Left forelimb (tissue), 1 donor: Measurements from ENCODE around the gene MAGT1.
"Not testable (repeated sequence)": the region's sequence is repeated elsewhere in the genome, so short reads cannot be mapped to it uniquely, and the experiment has no call there.

Source experiments
- DNase-seq: peaks from one replicate; pipeline ENCODE4 v3.0.0-alpha.2; 2018; ENCODE audit warnings: low spot score

MAGT1 gene

DNA sequence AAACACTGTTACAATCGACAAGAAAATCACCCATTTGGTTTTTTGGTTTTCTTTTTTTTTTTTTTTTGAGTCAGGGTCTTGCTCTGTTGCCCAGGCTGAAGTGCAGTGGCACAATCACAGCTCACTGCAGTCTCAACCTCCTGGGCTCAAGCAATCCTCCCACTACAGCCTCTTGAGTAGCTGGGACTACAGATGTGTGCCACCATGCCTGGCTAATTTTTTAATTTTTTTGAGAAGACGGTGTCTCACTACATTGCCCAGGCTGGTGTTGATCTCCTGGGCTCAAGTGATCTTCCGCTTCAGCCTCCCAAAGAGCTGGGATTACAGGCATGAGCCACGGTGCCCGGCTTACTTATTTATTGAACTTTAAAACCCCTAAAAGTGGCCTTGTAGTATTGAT lies 63.7 kb downstream of the MAGT1 start:
- DNase-seq, result not testable (repeated sequence)

- not testable (repeated sequence) for DNase-seq
Observed at GRCh38 chrX:77821989-77822388, 73.2 kb downstream of the MAGT1 start.

- DNase-seq, result no peak
Observed at GRCh38 chrX:77820091-77820727, 75.0 kb downstream of the MAGT1 start.

DNA sequence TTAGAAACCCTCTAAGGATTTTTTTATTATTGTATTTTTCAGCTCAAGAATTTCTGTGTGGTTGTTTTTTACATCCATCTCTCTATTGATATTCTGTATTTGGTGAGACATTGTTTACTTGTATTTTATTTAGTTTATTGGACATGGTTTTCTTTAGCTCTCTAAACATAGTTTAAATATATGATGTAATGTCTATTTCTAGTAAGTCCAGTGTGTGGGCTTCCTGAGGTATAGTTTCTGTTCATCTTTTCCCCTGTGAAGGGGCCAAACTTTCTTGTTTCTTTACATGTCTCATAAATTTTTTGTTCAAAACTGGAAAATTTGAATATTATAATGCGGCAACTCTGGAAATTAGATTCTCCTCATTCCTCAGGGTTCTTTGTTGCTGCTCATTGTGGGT lies 81.0 kb downstream of the MAGT1 start:
- DNase-seq, result no peak

DNA sequence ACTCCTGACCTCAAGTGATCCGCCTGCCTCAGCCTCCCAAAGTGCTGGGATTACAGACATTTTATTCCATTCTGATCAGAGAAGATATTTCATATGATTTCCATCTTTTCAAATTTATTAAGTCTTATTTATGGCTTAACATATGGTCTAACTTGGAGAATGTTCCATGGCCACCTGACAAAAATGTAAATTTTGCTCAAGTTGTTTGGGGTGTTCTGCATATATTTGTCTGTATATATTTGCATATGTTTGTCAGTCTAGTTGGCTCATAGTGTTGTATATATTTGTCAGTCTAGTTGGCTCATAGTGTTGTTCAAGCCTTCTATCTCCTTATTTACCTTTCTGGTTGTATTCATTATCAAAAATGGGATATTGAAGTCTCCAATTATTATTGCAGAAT lies 93.0 kb downstream of the MAGT1 start:
- no peak for DNase-seq

DNA sequence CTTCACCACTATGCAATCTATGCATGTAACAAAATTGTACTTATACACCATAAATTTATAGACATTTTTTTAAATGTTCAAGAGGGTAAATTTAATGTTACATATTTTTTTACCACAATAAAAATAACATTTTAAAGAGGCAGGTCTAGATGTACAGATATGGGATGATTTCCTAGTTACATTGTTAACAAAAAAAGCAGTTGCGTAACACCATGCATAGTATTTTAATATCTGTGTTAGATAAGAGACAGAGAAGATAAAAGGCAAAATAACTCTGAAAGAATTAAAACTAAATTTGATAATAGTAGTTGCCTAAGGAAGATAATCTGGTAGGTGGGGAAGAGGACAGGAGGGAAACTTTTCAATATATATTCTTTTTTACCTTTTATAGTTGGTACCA lies 100.1 kb downstream of the MAGT1 start:
- DNase-seq, result no peak

DNA sequence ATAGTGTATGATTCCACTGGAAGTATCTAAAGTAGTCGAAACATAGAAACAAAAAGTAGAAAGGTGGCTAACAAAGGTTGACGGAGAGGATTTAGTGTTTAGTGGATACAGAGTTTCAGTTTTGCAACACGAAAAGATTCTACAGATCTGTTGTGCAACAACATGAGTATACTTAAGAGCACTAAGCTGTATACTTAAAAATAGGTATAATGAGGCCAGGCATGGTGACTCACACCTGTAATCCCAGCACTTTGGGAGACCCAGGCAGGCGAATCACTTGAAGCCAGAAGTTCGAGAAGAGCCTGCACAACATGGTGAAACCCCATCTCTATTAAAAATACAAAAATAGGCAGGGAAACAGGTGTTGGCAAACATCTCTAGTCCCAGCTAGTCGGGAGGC lies 101.3 kb downstream of the MAGT1 start:
- no peak for DNase-seq

DNA sequence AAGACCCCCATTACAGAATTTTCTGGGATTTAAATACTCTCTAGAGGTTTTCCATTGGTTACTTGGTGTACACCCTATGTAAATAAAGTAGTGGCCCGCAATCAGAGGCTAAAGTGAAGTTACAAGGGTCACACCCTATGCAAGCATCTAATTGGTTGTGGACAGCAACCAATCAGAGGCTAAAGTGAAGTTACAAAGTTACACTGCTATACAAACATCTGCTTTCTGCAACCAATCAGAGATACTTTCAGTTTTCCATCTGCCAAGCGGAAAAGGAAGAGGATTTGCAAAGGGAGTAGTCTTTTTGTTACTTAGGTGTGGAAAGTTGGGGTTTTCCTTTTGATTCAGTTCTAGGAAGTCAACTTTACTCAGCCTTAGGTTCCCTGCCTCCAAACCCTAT lies 107.2 kb downstream of the MAGT1 start:
- DNase-seq, result no peak

DNA sequence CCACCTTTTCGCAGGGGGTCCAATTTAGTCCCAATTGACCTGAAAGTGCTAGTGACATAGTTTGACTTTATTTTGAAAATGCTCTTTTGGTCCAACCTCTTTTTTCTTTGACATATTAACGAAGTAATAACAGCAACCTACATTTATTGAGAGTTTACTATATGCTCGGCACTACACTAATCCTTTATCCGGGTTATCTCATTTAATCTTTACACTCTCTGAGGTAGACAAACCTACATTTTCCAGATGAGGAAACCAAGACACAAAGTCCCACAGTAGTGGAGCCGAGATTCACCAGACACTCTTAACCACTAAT lies 108.9 kb downstream of the MAGT1 start:
- no peak for DNase-seq

GRCh38 chrX:77785486-77786364 lies 109.5 kb downstream of the MAGT1 start, which contains the start of gene ATRX:
Gene ATRX (minus strand): TSS chrX:77786216. CDS start chrX:77786001, 215 bp downstream.
- DNase-seq, result peak; percentile 83

- DNase-seq, result no peak
Observed at GRCh38 chrX:77779695-77780094, 115.5 kb downstream of the MAGT1 start.

DNA sequence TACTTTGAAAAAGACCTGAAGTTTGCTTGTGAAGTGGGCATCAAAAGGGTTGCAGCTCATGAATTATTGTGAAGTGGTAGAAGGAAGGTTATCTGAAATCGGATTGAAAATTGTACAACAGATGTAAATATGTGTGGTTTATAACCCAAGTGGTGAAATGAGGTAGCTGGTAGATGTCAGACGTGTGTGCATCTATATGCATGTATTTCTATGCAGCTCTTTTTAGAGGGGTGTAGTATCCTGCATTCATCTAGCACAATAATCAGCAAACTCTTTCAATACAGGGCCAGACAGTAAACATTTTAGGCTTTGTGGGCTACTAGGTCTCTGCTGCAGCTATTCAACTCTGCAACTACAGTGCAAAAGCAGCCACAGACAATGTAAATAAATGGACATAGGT lies 118.6 kb downstream of the MAGT1 start:
- DNase-seq, result no peak
